Stimulated activated CD4-positive, alpha-beta T cell treated with anti-CD3 and anti-CD28 coated beads, Interleukin-4, amount 100 ng/mL, for 1 hour (primary cell): ENCODE data around the gene SERGEF.

Experiments
- DNase-seq: peaks from one replicate; pipeline ENCODE4 v3.0.0-alpha.2; 2020

SERGEF gene

GRCh38 chr11:17950644-17951043, 62.2 kb downstream of the SERGEF start:
- no peak for DNase-seq

- DNase-seq, result no peak
Observed at GRCh38 chr11:17948296-17948695, 64.6 kb downstream of the SERGEF start.

GRCh38 chr11:17939542-17939941, 73.3 kb downstream of the SERGEF start:
- DNase-seq, result no peak

DNA sequence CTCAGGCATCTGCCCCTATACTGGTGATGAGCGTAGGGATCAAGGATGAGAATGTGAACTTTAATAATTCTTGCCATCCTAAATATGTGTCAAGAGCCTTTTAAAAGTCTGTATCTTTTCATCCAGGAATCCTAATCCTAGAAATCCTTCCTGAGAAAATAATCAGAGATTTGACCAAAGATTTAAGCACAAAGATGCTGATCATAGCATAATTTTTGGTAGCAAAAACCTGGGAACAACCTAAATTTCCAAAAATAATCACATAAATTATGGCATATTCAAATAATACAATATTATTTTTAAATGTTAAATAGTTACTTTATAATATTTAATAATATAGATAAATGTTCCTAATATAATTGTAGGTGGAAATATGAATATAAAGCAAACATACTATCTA, 76.1 kb downstream of the SERGEF start:
- no peak for DNase-seq

GRCh38 chr11:17934194-17934593, 78.7 kb downstream of the SERGEF start:
- DNase-seq, result no peak

DNA sequence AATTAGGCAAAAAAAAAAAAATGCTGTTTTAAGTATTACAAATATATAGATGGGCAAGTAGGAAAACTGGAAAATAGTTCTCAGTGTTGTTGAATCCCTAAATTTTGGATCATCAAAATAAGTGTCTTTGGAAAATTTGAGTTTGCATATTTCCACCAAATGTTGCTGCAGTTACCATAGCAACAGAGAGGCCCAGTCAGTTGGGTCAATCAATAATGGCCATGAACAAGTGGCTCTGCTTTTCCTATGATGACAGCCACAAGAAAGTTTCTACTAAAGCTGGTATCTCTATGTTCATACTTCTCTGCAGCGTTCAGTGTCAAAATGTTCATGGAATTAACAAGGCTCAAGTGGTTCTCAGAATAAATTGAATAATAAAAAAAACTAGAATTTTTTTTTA, 79.1 kb downstream of the SERGEF start:
- no peak for DNase-seq

GRCh38 chr11:17932472-17932871, 80.4 kb downstream of the SERGEF start:
- no peak for DNase-seq

DNA sequence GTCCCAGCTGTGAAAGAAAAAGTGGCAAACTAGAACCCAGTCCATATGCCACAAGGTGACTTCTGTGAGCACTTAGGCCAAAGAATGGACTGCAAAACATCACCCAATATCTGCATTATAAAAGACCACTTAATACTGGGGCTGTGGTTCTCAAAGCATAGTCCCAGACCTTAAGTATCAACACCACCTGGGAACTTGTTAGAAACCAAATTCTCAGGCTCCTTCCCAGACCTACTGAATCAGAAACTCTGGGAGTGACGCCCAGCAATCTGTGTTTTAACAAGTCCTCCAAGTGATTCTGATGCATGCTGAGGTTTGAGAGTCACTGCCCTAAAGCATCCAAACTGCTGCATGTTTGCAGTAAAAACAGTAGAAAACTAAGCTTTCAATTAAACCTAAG, 81.3 kb downstream of the SERGEF start:
- DNase-seq, result no peak

DNA sequence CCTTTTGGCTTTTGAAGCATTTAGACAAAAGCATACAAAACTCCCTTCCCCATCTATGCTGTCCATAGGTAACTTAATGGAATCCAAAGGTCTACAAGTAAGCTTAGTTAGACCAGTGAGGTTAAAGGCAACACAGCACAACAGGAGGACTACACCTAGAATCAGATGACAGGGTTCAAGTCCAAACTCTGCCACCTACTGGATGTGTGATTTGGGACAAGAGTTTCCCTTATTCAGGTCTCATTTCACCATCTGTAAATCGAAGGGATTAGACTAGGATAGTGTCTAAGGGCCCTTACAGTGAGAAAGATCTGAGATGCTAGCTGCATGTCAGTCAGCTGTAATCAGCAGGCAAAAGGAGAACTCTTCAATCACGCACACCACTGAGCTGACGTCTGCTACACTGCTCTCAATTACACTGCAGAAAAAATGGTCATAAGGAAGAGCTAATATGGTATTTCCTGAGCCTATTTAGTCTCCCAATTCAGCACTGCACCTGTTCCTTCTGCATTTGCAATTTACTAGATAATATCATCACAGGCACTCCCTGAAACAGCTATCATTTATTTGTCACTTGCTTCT, 82.2 kb downstream of the SERGEF start:
- DNase-seq, result no peak

DNA sequence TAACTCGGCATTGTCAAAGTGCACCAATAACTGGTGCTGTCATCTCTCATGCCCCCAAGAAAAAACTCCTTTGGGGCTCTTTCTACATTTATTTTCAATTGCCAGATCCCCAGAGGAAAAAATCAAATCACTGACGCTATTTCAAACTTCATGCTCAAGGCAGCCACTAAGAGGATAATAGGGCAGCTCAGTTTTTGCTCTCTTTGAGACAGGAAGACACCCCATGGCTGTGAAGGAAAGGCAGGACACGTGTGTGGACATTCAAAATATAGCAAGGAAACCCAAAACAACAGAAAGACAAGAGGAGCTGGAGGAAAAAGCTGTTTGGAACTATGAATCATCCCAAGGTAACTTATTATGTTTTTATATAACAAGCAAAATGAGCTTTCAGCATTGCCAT, 83.7 kb downstream of the SERGEF start:
- DNase-seq, result no peak

- DNase-seq, result no peak
Observed at GRCh38 chr11:17927681-17928343, 85.0 kb downstream of the SERGEF start.

DNA sequence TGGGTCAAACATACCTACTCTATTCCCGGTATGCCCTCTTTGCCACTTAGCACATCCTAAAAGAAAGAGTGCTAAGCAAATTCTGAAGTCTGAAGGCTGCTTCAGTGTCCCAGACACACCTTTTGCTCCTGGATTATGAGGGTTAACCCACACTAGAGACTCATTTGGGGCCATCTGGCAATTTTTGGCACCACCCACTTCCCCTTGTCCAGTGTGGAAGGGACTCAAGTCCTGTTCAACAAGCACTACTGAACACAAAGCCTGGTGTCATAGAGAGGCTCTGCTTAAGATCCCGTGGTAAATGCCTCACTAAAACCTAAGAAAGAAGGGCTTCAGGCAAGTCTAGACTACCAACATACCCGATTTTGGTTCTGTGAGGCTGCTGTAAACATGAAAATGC, 85.8 kb downstream of the SERGEF start:
- DNase-seq, result no peak

- DNase-seq, result no peak
Observed at GRCh38 chr11:17924713-17925112, 88.1 kb downstream of the SERGEF start.

DNA sequence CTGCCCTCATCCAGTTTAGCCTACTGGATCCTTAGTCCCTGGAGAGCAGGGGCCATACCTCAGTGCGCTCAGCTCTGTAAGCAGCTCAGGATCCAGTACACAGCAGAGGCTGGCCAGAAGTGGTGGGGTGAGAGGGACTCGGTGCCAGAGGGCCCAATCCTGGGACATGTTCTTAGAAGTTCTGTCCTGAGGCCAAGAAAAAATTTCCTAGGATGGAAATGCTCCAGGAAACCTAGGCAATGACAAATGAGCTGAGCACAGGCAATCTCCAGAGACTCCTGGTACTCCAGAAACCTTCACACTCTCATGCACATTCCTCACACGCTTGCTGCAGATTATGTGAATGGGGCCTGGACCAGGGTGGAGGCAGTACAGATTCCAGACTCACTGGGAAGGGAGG, 89.6 kb downstream of the SERGEF start:
- DNase-seq, result no peak

- DNase-seq, result no peak
Observed at GRCh38 chr11:17922416-17922788, 90.4 kb downstream of the SERGEF start.

GRCh38 chr11:17921659-17922415, 91.0 kb downstream of the SERGEF start:
- DNase-seq, result no peak

GRCh38 chr11:17918049-17918605, 94.7 kb downstream of the SERGEF start:
- DNase-seq, result no peak

DNA sequence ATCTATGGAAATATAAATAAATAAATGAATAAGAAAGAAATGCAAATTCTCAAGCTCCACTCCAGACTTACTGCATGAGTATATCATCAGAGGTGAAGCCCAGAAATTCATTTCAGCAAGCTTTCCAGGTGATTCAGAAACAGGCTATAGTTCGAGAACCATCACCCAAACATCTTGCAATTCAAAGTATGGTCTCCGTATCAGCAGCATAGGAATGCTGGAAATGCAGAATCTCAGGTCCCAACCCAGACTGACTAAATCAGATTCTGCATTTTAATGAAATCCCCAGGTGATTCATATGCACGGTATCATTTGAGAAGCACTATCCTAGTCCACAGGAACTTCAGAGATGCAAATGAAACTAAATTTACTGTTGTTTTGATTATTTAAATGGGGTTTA, 95.3 kb downstream of the SERGEF start:
- DNase-seq, result no peak

DNA sequence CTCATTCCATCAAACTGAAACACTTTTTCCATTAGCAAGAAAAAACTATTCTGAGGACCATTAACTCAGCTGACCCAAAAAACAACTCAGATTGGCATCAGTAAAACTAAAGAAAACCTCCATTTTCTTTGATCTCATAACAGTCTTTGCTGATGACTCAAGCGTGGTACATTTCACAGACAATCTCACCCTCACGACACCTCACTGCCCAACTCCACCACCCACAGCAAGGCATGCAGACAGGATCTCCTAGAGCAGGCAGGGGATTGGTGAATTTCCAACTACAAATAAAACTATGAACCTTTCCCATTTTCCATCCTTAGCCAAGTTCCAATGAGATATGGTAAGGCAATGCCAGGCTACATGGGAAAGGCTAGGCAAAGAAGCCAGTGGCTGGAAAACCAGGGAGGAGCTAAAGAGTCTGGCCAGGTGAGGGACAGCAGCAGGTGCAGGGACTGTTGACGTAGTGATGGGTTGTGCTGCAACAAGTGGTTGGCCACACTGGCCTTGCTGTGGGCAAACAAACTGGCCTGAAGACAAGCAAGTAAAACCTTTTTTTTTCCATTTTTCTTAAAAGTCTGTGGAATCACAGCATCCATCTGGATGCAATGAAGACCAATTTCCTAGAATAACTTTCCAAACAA, 97.2 kb downstream of the SERGEF start:
- DNase-seq, result no peak

- no peak for DNase-seq
Observed at GRCh38 chr11:17914957-17915356, 97.9 kb downstream of the SERGEF start.

DNA sequence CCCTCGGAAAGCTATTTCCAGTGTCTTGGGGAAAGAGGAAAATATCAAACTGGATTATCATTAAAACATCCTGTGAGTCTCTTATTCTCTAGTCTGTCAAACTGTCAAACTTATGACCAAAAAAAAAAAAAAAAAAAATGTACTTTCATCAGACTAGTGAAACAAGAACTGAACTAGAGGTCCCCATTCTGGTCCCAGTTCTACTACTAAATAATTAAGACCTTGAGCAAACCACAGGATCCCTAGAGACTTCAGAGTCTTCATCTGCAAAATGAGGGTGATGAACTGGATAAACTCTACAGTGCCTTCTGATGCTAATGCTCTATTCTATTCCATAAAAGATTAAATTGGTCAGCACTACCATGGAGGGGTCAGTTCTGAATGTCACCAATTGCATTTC, 105.8 kb downstream of the SERGEF start:
- no peak for DNase-seq

DNA sequence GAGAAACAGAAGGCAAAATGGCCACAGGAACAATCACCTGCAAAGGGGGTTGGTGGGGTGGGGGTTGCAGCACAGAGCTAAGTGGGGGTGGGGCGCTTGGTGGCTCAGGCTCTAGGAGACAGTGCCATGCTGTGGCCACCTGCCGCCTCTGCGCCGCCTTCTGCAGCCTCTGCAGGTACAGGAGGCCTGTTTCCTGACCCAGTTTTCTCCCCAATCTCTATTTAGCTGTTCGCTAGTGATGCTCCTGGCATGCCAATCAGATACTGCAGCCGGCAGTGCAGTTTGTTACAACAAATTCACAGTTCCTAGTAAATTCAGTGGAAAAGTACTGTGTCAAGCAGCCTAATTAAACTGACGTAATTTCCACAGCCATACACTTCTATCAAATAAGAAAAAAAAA, 106.4 kb downstream of the SERGEF start:
- no peak for DNase-seq

DNA sequence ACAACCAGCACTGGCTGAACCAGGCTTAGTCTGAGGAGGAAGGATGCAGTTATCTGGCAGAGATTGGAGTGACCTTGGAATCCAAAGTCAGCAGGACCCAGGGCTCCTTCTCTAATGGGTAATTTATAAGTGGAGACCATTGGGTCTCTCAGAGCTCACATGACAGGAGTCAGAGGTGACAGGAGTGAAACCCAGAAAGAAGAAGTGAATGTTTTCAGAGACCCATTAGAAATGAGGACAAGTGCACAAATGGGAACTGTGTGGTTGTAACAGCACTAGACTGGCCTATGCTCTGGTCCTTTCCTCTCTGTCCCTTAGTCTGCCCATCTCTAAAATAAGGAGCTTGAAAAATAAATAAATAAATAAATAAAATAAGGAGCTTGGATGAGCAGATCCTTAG, 107.4 kb downstream of the SERGEF start:
- DNase-seq, result no peak

DNA sequence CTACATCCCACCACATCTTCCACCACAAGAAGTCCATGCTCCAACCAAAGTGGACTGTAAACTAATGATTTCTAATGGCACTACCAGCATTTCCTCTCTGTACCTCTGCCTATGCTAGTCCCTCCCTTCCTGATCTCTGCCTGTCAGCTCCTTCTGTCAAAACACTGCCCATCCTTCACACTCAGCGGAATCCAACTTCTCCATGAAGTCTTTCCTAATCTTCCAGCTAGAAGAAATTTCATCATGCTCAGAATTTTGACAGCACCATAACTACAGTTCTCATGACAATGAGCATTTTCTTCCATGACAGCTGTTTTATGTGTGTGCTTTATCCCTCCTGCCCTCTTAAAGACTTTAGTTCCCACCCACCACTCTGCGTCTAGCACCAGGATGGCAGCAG, 111.4 kb downstream of the SERGEF start:
- DNase-seq, result no peak
